NCI-H2171 (cell line): ENCODE data around the gene MED29.
A peak's percentile ranks its signal among the peaks of the same experiment; 100 is the strongest.

Experiments used
- DNase-seq: peaks from one replicate; lab custom pipeline; 2025; lab: John Stamatoyannopoulos, UW

The MED29 gene, protein sequence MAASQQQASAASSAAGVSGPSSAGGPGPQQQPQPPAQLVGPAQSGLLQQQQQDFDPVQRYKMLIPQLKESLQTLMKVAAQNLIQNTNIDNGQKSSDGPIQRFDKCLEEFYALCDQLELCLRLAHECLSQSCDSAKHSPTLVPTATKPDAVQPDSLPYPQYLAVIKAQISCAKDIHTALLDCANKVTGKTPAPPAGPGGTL

DNA sequence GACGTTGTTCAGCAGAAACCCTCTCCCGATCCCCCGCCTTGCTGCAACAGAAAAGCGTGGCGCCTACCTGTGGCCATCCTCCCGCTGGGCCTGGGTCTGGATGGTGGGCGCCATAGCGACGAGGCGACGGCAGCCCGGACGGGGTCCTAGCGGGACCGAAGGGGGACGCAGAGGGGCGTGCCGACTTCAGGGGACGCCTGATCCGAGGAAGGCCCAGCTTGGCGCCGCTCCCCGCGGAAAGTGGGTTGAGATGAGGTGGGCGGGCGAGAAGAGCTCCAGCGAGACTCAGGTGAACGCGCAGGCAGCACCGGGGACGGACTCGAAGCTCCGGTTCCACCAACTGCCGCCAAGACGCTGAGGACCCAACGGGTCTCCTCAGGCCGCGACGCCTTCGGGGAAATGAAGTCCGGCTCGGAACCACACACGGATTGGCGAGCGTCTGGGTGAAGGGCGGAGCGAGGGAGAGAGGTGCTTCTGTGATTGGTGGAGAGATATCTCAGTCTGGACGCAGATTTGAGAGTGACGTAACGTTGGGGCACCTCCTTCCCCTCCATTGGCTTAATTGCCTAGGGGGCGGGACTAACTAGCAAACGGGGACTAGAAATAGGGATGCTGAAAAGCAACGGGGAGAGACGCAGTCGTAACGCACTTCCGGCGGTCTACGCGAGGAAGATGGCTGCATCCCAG lies at the start of gene MED29, which contains the start of gene PAF1:
Gene MED29 (plus strand): TSS at position 628 of the 687 bp plus-strand sequence. CDS start 45 bp downstream, at position 673.
Gene PAF1 (minus strand): TSS at position 356 of the 687 bp plus-strand sequence. CDS start 242 bp downstream, at position 114.
- peak; percentile 100 for DNase-seq

DNA sequence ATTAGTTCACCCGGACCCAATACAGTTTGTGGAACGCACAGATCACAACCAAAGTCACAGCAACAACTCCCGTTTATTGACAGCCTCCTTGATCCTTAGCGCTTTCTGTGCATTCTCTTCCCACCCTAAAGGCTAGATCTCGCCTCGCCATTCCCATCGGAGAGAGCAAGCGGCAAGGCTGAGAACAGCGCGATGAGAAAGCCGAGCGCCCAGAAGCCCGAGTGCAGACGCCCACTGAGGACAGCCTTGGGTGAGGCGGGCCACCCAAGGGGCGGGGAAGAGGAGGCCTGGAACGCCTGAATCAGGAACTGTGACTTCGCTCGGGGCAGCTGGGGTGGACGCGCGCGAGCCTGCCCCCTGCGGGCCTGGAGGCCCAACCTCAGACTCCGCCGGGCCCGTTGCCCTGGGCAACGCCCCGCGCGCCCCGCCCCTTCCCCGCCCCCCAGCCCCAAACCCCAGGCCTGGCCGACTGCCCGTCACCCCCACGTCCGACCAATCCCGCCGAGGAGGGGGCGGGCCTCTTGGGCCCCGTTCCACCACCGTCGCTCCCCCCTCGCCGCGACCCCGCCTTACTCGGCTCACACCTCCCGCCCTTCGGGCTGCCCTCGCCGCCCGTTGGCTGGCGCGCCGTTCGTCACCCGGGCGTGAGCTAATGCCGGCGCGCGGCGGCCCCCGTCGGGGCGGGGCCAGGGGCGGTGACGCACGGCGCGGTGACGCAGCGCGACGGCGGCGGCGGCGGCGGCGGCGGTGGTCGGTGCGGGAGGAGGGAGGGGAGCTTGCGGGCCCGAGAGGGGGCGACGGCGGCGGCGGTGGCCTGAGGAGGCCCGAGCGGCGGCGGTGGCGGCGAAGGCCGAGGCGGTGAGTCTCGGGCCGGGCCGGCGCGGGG lies 49.2 kb upstream of the MED29 start, which contains the start of gene SAMD4B:
Gene SAMD4B (plus strand): TSS at position 703 of the 886 bp plus-strand sequence. CDS start 14,473 bp downstream, outside the sequence.
- DNase-seq, result peak; percentile 96

DNA sequence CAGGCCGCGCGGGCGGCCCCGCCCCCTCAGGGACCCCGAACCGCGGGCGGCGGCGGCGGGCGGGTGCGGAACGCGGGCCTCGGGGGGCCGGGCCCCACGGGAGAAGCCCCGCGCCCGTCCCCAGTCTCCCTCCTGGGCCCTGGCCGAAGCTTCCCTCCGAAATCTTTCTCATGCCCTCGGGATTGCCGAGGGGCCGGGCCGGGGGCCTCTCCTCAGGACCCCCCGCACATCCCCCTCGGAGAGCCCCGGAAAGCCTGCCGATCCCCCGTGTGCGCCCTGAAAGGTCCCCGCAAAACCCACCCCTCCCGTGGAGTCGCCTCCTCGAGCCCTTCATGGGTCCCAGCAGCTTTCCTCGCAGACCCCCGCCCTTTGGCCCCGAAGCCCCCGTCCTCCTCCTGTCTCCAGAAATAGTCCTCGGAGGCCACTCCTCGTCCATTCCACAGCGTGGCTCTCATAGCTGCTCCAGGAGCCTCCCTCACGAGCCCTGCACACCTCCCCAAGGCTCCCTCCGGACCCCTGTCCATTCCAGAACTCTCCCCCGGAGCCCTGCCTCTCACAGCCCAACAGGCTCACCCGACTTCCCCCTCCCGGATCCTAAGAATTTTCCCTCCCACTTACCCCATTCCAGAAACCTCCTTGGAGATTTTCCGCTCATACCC lies 48.4 kb upstream of the MED29 start:
- DNase-seq, result no peak

DNA sequence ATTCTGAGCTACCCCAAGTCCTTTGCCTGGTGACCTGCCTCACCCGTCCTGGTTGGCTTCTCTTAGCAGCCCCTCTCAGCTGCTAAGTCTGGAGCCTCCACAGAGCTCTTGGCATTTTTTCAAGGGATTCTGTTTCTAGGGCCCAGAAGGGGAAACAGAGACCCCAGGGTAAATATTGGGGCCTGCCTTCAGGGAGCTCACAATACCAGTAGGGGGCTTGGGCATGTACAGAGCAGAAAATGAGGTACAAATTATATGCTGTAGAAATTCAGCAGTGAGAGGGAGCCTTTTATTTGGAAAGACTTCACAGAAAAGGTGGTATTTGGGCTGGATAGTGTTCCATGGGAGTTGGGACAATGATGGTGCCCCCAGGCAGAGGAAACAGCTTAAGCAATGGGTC lies 45.2 kb upstream of the MED29 start:
- DNase-seq, result no peak

DNA sequence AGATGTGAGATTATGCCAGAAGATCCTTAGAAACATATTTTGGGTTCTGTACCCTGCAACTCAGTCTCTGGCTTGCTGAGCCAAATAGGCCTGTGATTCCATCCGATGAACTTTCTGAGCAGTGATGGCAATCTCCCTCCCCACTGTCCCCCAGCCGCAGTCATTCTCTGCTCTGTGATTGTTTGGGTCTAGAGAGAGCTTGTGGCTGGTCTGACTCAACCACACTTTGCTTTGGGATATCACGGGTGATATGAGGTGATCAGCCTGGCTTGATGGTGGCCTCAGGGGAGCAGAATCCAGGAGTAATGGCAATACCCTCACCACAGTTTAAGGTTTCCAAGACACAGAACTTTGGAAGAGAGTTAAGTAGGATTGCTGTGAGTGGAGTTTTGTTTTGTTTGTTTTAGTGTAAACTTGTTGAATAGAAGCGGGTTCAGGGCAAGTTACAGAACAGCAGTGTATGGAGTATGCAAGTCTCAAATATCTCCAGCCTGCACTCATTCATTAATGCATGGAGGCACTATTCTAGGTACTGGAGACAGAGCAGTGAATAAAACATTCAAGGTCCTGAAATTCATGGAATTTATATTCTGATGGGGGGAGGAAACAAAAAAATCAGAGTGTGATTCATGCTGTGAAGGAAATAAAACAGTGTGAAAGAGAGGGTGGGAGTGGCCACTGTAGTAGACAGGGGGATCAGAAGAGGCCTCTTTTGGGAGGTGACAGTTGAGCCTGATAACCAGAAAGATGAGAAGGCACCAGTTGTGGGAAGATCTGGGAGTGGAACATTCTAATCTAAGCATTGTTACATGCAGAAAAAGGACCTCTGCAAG lies 43.6 kb upstream of the MED29 start:
- DNase-seq, result no peak

DNA sequence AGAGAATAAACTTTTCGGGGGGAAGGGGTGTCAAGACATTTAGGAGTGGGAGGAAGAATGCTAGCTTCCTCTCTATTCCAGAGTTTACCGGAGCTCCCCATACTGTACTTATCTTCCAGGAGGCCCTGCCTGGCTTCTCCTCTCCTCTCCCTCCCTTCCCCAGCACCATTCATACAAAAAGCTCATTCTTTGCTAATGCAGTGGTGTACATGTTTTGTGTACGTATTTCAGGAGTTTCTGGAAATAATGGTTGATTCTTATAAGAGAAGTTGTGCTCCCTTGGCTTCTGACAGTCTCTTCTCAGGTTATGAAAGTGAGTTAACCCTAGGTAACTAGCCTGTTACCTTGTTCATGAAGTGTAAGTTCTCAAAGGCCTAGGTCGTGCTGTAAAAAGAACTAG lies 41.9 kb upstream of the MED29 start:
- no peak for DNase-seq

DNA sequence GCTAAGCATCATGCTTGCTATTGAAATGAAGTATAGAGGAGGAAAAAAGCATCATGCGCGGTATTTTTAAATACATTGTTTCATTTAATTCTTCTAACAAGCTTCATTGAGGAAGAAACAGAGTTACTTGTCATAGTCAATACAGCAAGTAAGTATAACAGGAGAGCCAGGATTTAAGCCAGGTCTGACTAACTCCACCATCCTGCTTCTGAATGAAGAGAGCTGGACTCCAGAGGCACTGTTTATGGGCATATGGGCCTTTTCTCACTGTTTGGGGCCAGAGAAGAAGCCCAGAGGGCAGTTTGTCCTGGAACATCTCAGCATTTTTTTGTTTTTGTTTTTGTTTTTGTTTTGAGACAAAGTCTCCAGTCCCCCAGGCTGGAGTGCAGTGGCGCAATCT lies 41.0 kb upstream of the MED29 start:
- no peak for DNase-seq

DNA sequence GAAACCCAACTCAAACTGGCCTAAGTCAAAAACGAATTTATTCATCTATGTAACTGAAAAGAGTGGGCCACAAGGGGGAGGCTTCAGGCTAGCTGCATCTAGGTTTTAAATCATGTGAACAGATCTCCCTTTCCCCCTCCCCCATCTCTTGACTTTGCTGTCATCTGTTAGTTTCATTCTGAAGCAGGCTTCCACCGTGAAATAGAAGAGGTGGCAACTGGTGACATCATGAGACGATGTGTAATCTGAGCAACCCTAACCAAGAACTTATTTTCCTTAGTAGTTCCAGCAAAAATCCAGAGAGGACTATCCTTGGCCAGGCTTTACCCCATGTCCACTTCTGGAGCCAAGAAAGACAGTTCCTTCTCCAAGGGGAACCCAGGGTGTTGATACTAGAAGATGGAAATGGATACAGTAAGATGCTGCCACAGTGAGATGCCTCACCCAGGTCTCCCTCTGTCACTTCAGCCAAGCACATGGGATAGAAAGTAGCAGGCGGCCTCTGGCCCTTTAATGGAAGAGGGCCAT lies 39.6 kb upstream of the MED29 start:
- no peak for DNase-seq

DNA sequence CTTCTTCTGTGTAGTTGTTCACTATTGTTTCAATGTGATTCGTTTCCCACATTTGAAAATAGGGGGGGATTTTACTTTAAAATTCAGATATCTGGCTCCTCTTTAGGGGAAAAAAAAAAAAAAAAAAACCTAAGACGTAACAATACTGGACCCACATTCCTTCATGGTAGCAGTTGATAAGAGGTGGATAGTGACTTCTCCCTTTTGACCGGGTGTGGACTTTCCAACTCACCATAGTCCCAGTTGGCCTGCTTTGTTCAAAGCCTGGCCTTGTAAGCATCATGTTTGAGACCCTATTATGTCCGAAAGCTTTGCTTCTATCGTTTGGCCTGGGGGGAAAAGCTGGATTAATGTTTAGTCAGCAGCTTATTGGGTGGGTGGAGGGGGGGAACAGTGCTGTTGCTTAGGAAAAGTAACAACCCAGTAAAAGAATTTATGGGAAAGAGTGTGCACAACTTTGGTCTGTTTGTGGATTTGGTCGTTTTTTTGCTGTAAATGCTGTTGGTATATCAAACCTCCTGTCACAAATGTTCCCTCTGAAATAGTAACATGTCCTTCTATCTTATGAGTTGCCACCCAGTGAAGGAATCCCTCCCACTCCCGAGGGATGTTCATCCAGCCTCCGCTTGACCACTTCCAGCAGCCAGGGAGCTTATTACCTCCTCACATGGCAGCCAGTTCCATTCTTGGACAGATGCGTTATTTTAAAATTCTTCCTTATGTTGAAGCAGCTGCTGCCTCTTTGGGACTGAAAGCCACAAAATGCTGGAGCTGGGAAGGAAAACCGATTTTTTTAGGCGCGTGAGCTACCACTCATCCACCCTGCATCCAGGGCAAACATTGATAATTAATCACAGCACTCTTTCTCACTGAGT lies 38.6 kb upstream of the MED29 start:
- no peak for DNase-seq

DNA sequence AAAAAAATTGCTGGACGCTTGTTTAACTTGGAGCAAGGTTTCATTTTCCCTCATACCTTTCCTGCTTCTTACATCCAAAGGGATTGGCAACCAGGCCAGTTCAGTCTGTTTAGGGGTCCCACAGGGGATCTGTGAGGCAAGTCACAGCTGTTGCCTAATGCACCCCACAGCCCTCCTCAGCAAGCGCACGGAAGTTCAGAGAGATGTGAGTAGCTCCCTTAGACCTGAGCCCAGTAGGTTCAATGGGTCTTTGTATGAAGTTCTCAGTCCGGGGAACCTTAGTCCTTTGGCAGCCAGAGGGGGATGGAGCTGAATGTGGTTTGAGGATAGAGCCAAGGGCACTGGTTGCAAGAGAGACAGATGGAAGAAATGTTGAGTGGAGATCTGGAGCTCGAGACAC lies 35.9 kb upstream of the MED29 start:
- no peak for DNase-seq

DNA sequence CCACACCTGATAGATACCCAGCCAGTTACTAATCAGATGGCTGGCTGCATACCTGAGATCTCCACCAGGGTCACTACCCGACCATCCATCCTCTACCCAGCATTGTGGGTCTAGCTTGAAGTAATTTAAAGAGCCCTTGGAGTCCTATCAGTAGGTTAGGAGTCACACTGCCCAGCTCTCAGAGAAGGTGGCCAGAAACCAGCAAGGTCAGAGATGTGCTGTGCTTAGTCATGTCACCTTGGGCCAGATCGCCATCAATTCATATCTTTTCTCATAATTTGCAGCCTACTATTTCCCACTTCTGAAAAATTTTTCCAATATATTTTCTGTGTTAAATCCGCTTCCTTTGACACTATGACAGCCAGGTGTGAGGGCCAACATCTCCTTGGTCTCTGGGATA lies 35.1 kb upstream of the MED29 start:
- DNase-seq, result no peak

DNA sequence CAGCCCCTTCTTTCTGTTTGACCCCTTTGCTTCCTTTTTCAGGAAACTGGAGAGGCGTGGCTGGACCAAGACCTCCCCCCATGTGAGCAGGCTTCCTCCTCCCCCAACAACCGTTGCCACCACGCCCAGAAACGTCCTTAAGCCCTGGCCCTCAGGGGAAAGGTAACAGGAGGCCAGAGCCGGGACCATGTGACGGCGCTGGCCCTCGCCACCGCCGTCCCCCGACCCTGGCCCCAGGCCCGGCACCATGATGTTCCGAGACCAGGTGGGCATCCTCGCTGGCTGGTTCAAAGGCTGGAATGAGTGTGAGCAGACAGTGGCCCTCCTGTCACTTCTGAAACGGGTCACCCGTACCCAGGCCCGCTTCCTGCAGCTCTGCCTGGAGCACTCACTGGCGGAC lies 34.5 kb upstream of the MED29 start:
- DNase-seq, result no peak

DNA sequence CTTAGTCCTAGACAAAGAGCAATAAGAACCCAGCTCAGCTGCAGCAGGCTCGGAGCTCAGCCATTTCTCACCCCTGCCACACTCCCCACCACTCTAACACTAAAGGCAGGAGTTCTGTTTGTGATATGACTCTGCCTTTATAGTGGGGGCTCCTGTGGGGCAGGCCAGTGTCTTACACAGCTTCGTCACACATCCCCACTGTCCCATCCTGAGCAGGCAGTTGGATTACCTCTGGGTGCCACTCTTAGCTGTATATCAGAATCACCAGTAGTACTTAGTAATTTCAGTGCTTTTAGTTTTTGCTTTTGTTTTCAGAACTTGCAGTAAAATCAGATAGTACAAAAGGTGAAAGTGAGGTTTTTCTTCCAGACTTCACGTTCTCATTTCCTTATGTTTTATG lies 32.2 kb upstream of the MED29 start:
- DNase-seq, result no peak

DNA sequence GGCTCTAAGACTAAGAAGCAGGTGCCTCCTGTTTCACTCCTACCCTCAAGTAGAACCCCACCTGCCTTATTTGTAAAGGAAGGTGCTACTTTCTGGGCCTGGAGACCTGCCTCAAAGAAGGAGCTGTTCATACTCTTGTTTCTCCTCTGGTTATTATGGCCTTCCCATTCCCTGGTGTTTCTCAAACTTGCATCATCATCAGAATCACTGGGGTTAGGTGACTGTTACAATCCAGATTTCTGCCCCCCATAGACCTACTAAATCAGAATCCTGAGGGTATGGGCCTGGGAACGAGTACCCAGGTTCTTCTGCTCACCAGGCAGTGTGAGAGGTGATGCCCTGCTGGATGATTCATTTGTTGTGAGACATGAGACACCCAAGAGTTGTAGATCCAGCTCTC lies 30.6 kb upstream of the MED29 start:
- no peak for DNase-seq

DNA sequence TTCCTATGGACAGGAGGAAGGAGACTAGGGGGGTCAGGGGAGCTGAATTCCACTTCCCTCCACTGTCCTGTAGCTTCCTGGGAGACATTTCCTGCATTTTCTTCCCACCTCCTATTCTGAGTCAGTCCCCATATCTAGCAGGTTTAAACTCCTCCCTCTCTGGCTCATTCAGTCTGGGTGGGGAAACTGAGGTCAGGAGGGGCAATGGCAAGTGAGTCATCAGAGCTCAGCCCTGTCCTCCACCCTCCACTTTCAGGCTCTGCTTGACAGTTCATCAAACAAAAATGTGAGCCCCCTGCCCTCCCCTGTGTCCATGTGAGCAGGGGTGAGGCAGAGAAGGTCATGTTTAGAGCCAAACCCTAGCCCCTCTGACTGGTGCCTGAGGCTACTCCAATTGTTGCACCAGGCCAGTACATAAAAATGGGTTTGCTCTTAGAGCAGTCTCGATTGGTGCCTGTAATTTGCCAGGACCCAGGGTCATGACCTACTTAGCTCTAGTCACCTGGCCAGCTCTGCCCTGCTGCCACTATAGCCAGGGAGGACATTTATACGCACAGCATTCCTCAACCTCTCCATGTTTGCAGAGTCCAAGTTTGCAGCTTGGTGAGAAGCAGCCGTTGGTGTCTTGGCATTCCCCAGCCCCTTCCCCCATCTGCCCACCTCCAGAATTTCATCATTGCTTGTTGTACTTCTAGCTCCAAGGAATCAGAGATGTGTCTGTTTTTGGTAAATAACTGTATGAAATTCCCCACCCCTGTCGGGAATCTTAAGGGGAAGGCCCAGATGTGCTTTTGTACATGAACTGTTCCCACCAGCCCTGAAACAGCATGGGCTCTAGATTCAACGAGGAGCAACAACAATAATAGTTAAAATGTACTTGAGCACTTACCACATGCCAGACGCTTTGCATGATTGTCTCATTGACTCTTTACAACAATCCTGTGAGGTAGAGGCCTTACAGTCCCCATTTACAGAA lies 28.2 kb upstream of the MED29 start:
- DNase-seq, result no peak

DNA sequence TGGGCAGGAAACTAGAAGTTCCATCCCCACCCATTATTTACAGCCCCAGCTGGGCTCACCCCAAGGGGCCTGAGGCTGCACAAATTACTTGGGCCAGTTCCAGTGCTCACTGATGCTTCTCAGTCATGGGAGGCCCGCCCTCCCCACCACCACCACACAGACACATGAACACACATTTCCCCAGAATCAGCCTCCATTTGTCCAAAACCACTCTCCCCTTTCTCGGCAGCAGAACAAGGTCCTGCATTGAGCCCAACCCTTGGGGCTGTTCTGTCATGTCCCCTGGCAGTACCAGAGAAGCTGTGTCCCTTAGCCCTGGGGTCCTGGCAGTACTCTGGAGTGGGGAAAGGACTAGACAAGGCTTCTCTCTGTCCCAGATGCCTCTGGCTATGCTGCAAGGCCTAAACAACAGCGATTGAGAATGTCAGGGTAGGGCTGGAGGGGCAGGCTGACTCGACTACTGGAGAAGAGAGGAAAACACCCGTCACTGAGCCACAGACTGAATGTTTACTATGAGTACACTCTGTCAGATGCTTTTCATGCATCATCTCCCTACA lies 27.2 kb upstream of the MED29 start:
- DNase-seq, result no peak

DNA sequence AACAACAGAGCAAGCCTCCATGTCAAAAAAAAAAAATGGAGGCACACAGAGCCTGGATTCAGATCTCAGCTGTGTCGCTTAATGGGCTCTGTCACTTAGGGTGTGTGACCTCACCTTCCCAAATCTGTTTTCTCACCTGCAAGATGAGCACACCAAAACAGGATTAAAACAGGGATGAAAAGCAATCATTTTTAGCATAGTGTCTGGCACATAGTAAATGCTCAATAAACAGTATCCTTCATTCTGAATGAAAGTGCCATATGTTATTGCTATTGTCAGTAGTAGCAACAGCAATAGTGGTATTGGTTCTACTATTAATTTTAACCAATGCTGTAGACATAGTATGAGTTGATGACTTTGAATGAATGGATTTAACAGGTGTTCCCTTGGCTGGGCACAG lies 25.6 kb upstream of the MED29 start:
- DNase-seq, result no peak

DNA sequence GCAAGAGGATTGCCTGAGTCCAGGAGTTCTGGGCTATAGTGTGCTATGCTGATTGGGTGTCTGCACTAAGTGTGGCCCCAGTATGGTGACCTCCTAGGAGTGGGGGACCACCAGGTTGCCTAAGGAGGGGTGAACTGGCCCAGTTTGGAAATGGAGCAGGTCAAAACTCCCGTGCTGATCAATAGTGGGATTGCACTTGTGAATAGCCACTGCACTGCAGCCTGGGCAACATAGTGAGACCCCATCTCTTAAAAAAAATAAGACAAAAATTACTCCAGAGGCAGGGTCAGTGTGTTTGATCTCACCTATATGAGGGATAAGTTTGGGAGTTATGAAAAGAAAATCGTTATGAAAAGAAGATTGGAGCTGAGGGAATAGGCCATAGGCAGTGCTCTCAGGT lies 22.0 kb upstream of the MED29 start:
- DNase-seq, result no peak
